ENCODE data around the gene WDR87. TPM values are rescaled to one million over a fixed set of nuclear protein-coding genes. Genes with fewer than 3 reads are reported as not detected.

Gene WDR87
- total RNA-seq, 1 donor from 2014 or later = not detected

- TF ChIP-seq CTCF (IDR thresholded peaks at IDR 0.05; ENCODE audit: insufficient read depth, low read depth, low read length) (no peak), EZH2 (IDR thresholded peaks at IDR 0.05; ENCODE audit: insufficient read depth, low read length) (no peak)
- H3K36me3 Mint-ChIP-seq (ENCODE audit: low read depth, unreplicated experiment) = peaks cover 14% of the 10 kb centered on the region
- Histone ChIP-seq H3K9me3 (ENCODE audit: insufficient read depth, low read depth, low read length) (peaks cover 6% of the 10 kb centered on the region), H3K4me3 (ENCODE audit: insufficient read depth, low read depth, low read length) (no peak overlapping the region), H2AFZ (ENCODE audit: low read depth, low read length) (no peak overlapping the region), H3K27ac (ENCODE audit: low read depth, low read length) (no peak overlapping the region), H3K79me2 (ENCODE audit: insufficient read depth, low read length) (peaks cover 77% of the 10 kb centered on the region), H4K20me1 (ENCODE audit: insufficient read depth, low read length) (peaks cover 62% of the 10 kb centered on the region), H3K4me2 (ENCODE audit: low read length) (no peak overlapping the region), H3K4me1 (ENCODE audit: insufficient read depth, low read length) (peaks cover 26% of the 10 kb centered on the region), H3K27me3 (ENCODE audit: insufficient read depth, low read length) (no peaks in the 10 kb centered on the region), H3K36me3 (ENCODE audit: insufficient read depth, low read length) (peaks cover 2% of the 10 kb centered on the region), H3K9ac (ENCODE audit: low read length) (no peak overlapping the region)
- no peak for DNase-seq (ENCODE audit: low read depth)
- peaks cover 7% of the 10 kb centered on the region for H3K9me3 Mint-ChIP-seq (ENCODE audit: unreplicated experiment)
- no peak overlapping the region for H3K4me3 Mint-ChIP-seq (ENCODE audit: unreplicated experiment)
- H3K4me1 Mint-ChIP-seq (ENCODE audit: low read depth, unreplicated experiment) = peaks cover 20% of the 10 kb centered on the region
- no peaks in the 10 kb centered on the region for H3K27me3 Mint-ChIP-seq (ENCODE audit: low read depth, unreplicated experiment)
- FAIRE-seq = no peak
- H3K27ac Mint-ChIP-seq (ENCODE audit: unreplicated experiment) = no peak overlapping the region
These were observed 30.5 kb upstream of the WDR87 start for GRCh38 chr19:37936886-37937285.

GRCh38 chr19:37936166-37936565 is 29.8 kb upstream of the WDR87 start:
- Histone ChIP-seq H3K27ac (ENCODE audit: low read depth, low read length) (no peak overlapping the region), H3K36me3 (ENCODE audit: insufficient read depth, low read length) (peaks cover 2% of the 10 kb centered on the region), H3K79me2 (ENCODE audit: insufficient read depth, low read length) (peaks cover 70% of the 10 kb centered on the region), H3K4me3 (ENCODE audit: insufficient read depth, low read depth, low read length) (no peak overlapping the region), H3K9me3 (ENCODE audit: insufficient read depth, low read depth, low read length) (peaks cover 6% of the 10 kb centered on the region), H3K4me2 (ENCODE audit: low read length) (no peak overlapping the region), H3K4me1 (ENCODE audit: insufficient read depth, low read length) (peaks cover 32% of the 10 kb centered on the region), H4K20me1 (ENCODE audit: insufficient read depth, low read length) (peaks cover 55% of the 10 kb centered on the region), H2AFZ (ENCODE audit: low read depth, low read length) (no peak overlapping the region), H3K9ac (ENCODE audit: low read length) (no peak overlapping the region), H3K27me3 (ENCODE audit: insufficient read depth, low read length) (no peaks in the 10 kb centered on the region)
- DNase-seq (ENCODE audit: low read depth) = no peak
- no peak overlapping the region for H3K27ac Mint-ChIP-seq (ENCODE audit: unreplicated experiment)
- peaks cover 7% of the 10 kb centered on the region for H3K9me3 Mint-ChIP-seq (ENCODE audit: unreplicated experiment)
- H3K27me3 Mint-ChIP-seq (ENCODE audit: low read depth, unreplicated experiment) = no peaks in the 10 kb centered on the region
- H3K4me3 Mint-ChIP-seq (ENCODE audit: unreplicated experiment) = no peak overlapping the region
- TF ChIP-seq CTCF (IDR thresholded peaks at IDR 0.05; ENCODE audit: insufficient read depth, low read depth, low read length) (no peak), EZH2 (IDR thresholded peaks at IDR 0.05; ENCODE audit: insufficient read depth, low read length) (no peak)
- H3K4me1 Mint-ChIP-seq (ENCODE audit: low read depth, unreplicated experiment) = peaks cover 22% of the 10 kb centered on the region
- peaks cover 12% of the 10 kb centered on the region for H3K36me3 Mint-ChIP-seq (ENCODE audit: low read depth, unreplicated experiment)
- FAIRE-seq = no peak

GRCh38 chr19:37935341-37935740 is 28.9 kb upstream of the WDR87 start:
- Histone ChIP-seq H3K79me2 (ENCODE audit: insufficient read depth, low read length) (peaks cover 70% of the 10 kb centered on the region), H3K9me3 (ENCODE audit: insufficient read depth, low read depth, low read length) (peaks cover 6% of the 10 kb centered on the region), H4K20me1 (ENCODE audit: insufficient read depth, low read length) (peaks cover 48% of the 10 kb centered on the region), H3K4me1 (ENCODE audit: insufficient read depth, low read length) (peaks cover 35% of the 10 kb centered on the region), H2AFZ (ENCODE audit: low read depth, low read length) (no peak overlapping the region), H3K36me3 (ENCODE audit: insufficient read depth, low read length) (peaks cover 2% of the 10 kb centered on the region), H3K9ac (ENCODE audit: low read length) (no peak overlapping the region), H3K27ac (ENCODE audit: low read depth, low read length) (no peak overlapping the region), H3K4me3 (ENCODE audit: insufficient read depth, low read depth, low read length) (no peak overlapping the region), H3K4me2 (ENCODE audit: low read length) (no peak overlapping the region), H3K27me3 (ENCODE audit: insufficient read depth, low read length) (no peaks in the 10 kb centered on the region)
- no peak overlapping the region for H3K4me3 Mint-ChIP-seq (ENCODE audit: unreplicated experiment)
- DNase-seq (ENCODE audit: low read depth) = no peak
- peaks cover 28% of the 10 kb centered on the region for H3K4me1 Mint-ChIP-seq (ENCODE audit: low read depth, unreplicated experiment)
- peaks cover 8% of the 10 kb centered on the region for H3K9me3 Mint-ChIP-seq (ENCODE audit: unreplicated experiment)
- H3K36me3 Mint-ChIP-seq (ENCODE audit: low read depth, unreplicated experiment) = peaks cover 12% of the 10 kb centered on the region
- no peaks in the 10 kb centered on the region for H3K27me3 Mint-ChIP-seq (ENCODE audit: low read depth, unreplicated experiment)
- H3K27ac Mint-ChIP-seq (ENCODE audit: unreplicated experiment) = no peak overlapping the region
- no peak for FAIRE-seq
- no peak for TF ChIP-seq CTCF (IDR thresholded peaks at IDR 0.05; ENCODE audit: insufficient read depth, low read depth, low read length)

Measured in astrocyte (in vitro differentiated cells and primary cell).